Endothelial cell of umbilical vein (primary cell): ENCODE data around the gene JMJD6. TPM values are rescaled to one million over a fixed set of nuclear protein-coding genes. Genes with fewer than 3 reads are reported as not detected.

Experiments
- BruUV-seq: library from RNA; stranded (reverse); fragments of 400-500 nt; replicated peaks from 2 replicates; lab custom pipeline; 2021; lab: Mats Ljungman, UMichigan
- CTCF ChIA-PET: fragments of 300-600, 350-600 bp; sonication (Branson Sonifier 250); formaldehyde crosslinking; loops from one replicate; lab custom pipeline; 2021; ENCODE audit warnings: antibody characterized with exemption, inconsistent platforms; lab: Charles Lee
- POLR2A ChIA-PET: fragments of 300-600, 350-600 bp; sonication (Branson Sonifier 250); formaldehyde crosslinking; loops from one replicate; lab custom pipeline; 2021; ENCODE audit warnings: antibody characterized with exemption, inconsistent platforms; lab: Charles Lee
- DNase-seq: peaks from one replicate; pipeline ENCODE4 v3.0.0-alpha.2; 2011; ENCODE audit warnings: low read depth, low spot score
- FAIRE-seq: peaks from 2 replicates; lab custom pipeline; 2011; peaks lifted over from hg19 to GRCh38; lab: Jason Lieb, UNC
- H2AFZ ChIP-seq: 2 replicates; pipeline ENCODE4 v1.6.0; 2012; ENCODE audit warnings: low read depth, low read length, control low read depth, inconsistent platforms
- H3K27ac ChIP-seq: 2 replicates; pipeline ENCODE4 v1.5.1; 2011; ENCODE audit warnings: low read depth, mild to moderate bottlenecking, control low read depth, low read length, moderate library complexity; ENCODE audit not compliant: insufficient read depth
- H3K27me3 ChIP-seq, 2 experiments: 2 replicates each; pipeline versions ENCODE4 v1.6.0 to v1.6.1; 2011; ENCODE audit warnings: low read length in 2 of 2, mixed read lengths in 1 of 2; ENCODE audit not compliant: control insufficient read depth in 2 of 2, insufficient read depth in 2 of 2
- H3K36me3 ChIP-seq, 2 experiments: 2 replicates in 1 of 2; 3 replicates in 1 of 2; pipeline ENCODE4 v1.5.1; 2011; ENCODE audit warnings: low read length in 2 of 2, mild to moderate bottlenecking in 1 of 2, moderate library complexity in 1 of 2; ENCODE audit not compliant: control insufficient read depth in 2 of 2, insufficient read depth in 2 of 2; ENCODE audit errors: extremely low read depth in 1 of 2
- H3K4me1 ChIP-seq: 3 replicates; pipeline ENCODE4 v1.5.1; 2011; ENCODE audit warnings: mild to moderate bottlenecking, low read length; ENCODE audit not compliant: control insufficient read depth, insufficient read depth; ENCODE audit errors: extremely low read depth
- H3K4me2 ChIP-seq: 2 replicates; pipeline ENCODE4 v1.6.1; 2011; ENCODE audit warnings: low read length, control low read depth, mixed read lengths; ENCODE audit not compliant: insufficient read depth
- H3K4me3 ChIP-seq, 3 experiments: fragments of 200-600 bp in 1 of 3; sonication (generic), shearing (Covaris generic) in 1 of 3; replicated peaks in 1 of 3; 2 replicates each; pipeline ENCODE4 v1.5.1; 2011 to 2016; ENCODE audit warnings: control low read depth in 3 of 3, low read length in 3 of 3, mild to moderate bottlenecking in 2 of 3, inconsistent platforms in 1 of 3, low read depth in 1 of 3, moderate library complexity in 1 of 3; ENCODE audit not compliant: insufficient read depth in 1 of 3
- H3K79me2 ChIP-seq: 2 replicates; pipeline ENCODE4 v1.6.0; 2012; ENCODE audit warnings: low read length, inconsistent platforms; ENCODE audit not compliant: control insufficient read depth, insufficient read depth
- H3K9ac ChIP-seq: replicated peaks from 2 replicates; pipeline ENCODE3; 2011; ENCODE audit warnings: low read length, control low read depth; ENCODE audit not compliant: insufficient read depth; ENCODE audit errors: extremely low read depth
- H3K9me1 ChIP-seq: replicated peaks from 3 replicates; pipeline ENCODE4 v1.6.0; 2011; ENCODE audit warnings: mild to moderate bottlenecking, low read length; ENCODE audit not compliant: control insufficient read depth, insufficient read depth; ENCODE audit errors: extremely low read depth
- H3K9me3 ChIP-seq: replicated peaks from 2 replicates; pipeline ENCODE4 v1.5.1; 2012; ENCODE audit warnings: low read length, inconsistent platforms; ENCODE audit not compliant: control insufficient read depth, insufficient read depth
- H4K20me1 ChIP-seq: replicated peaks from 2 replicates; pipeline ENCODE3; 2011; ENCODE audit warnings: mild to moderate bottlenecking, low read length; ENCODE audit not compliant: control insufficient read depth, insufficient read depth; ENCODE audit errors: extremely low read depth
- EZH2 ChIP-seq: IDR thresholded peaks from 2 replicates; pipeline ENCODE4 v1.6.1; 2012; ENCODE audit warnings: borderline replicate concordance, low read depth, mild to moderate bottlenecking, moderate library complexity, low read length, inconsistent platforms; ENCODE audit not compliant: severe bottlenecking
- FOS ChIP-seq: IDR thresholded peaks from 2 replicates; pipeline ENCODE4 v1.6.1; 2011; ENCODE audit warnings: mild to moderate bottlenecking, low read length, moderate library complexity, borderline replicate concordance; ENCODE audit not compliant: insufficient read depth
- GATA2 ChIP-seq: IDR thresholded peaks from 2 replicates; pipeline ENCODE4 v1.7.0; 2011; ENCODE audit warnings: low read depth, mild to moderate bottlenecking, moderate library complexity, mixed read lengths, low read length; ENCODE audit not compliant: insufficient read length, insufficient read depth
- JUN ChIP-seq: IDR thresholded peaks from 2 replicates; pipeline ENCODE4 v1.6.1; 2011; ENCODE audit warnings: borderline replicate concordance, low read depth; ENCODE audit not compliant: insufficient read length, insufficient read depth
- MYC ChIP-seq: IDR thresholded peaks from one replicate; pipeline ENCODE4 v1.6.1; 2011; ENCODE audit warnings: mild to moderate bottlenecking, low read depth, low read length
- POLR2A ChIP-seq: IDR thresholded peaks from 2 replicates; pipeline ENCODE4 v1.6.1; 2012; ENCODE audit warnings: low read depth, mild to moderate bottlenecking, control low read depth, low read length
- POLR2AphosphoS5 ChIP-seq: IDR thresholded peaks from 2 replicates; pipeline ENCODE4 v1.6.1; 2012; ENCODE audit warnings: low read depth, mild to moderate bottlenecking, control low read depth, low read length, moderate library complexity; ENCODE audit not compliant: insufficient read depth
- dilution Hi-C: fragments of 300-500 bp; cut with MboI; formaldehyde crosslinking; loops from one replicate; pipeline ENCODE4 v1.15.0; 2019; ENCODE audit warnings: low sequenced_read_pairs; ENCODE audit not compliant: extremely low pct_ligation_motif_present
- intact Hi-C: fragments of 100-400 bp; cut with micrococcal nuclease; formaldehyde crosslinking; loops from one replicate; pipeline ENCODE4 v1.10.0; 2022
- polyA plus RNA-seq, 4 experiments: library from polyadenylated mRNA; depleted of rRNA in 3 of 4; stranded (reverse) in 3 of 4; unstranded in 1 of 4; fragments of >200 nt; gene quantifications; 2 replicates each; pipeline versions ENCODE4 v1.2.1 to v1.2.3, GENCODE V29; 2011 to 2012; ENCODE audit warnings: missing spikeins in 1 of 4
- total RNA-seq: library from RNA; stranded (reverse); gene quantifications from 2 replicates; pipeline ENCODE4 v1.2.3, GENCODE V29; 2021
- TF ChIP-seq, protein P1 (sequence below): IDR thresholded peaks from 2 replicates; pipeline ENCODE4 v1.6.1; 2011; ENCODE audit not compliant: insufficient read depth, insufficient read length
- TF ChIP-seq, protein P2 (sequence below), 2 donors: IDR thresholded peaks; 1 replicate in 1 of 2; 2 replicates in 1 of 2; pipeline ENCODE4 v1.5.1; 2011; ENCODE audit warnings: low read length in 2 of 2, mild to moderate bottlenecking in 2 of 2, moderate library complexity in 2 of 2, control low read depth in 1 of 2, inconsistent platforms in 1 of 2, low read depth in 1 of 2; ENCODE audit not compliant: insufficient read depth in 1 of 2; ENCODE audit errors: extremely low read depth in 1 of 2

Gene JMJD6
- total and polyA plus RNA-seq, 2 donors (not counting 3 experiments of a cell fraction or from before 2014, with no cell fraction given) = 19.8 to 36.6 TPM

DNA sequence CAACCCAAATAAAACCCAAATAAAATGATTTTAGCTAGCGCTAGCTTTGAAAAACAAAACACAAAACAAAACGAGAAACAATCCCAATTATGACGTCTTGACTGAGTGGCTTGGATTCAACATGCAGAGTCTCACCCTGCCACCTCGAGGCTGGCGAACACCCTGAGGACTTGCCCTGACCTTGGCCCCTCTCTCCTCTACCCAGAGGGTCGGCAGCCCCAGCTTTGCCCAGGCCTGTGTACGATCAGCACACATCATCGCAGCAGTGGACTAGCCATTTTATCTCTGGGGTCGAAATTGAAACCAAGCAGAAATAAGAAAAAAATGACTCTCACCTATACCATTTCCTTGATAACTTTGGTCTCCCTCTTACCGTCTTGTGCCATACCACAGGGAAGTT lies 4.9 kb downstream of the JMJD6 start:
- Histone ChIP-seq H2AFZ (no peak overlapping the region), H3K9ac (no peak overlapping the region), H4K20me1 (no peaks in the 10 kb centered on the region), H3K36me3 (peaks cover 21 to 36% of the 10 kb centered on the region in 2 experiments), H3K4me3 (no peak overlapping the region), H3K27me3 (no peaks in the 10 kb centered on the region), H3K4me1 (peaks cover 12% of the 10 kb centered on the region), H3K27ac (no peak overlapping the region), H3K4me2 (no peak overlapping the region), H3K79me2 (peaks cover 40% of the 10 kb centered on the region), H3K9me1 (no peaks in the 10 kb centered on the region), H3K9me3 (no peaks in the 10 kb centered on the region)
- FAIRE-seq (no peak), DNase-seq (no peak)
- BruUV-seq = no TSS peak
- POLR2A ChIA-PET = no interaction called here
- intact Hi-C loops = no loop called here
- CTCF ChIA-PET = interaction anchor here (1.6 kb wide), 1 partner anchor 40 kb away, joined by 4 read pairs; no protein-coding TSS in a partner anchor
- TF ChIP-seq MYC (no peak), FOS (no peak), JUN (no peak), POLR2AphosphoS5 (no peak), EZH2 (no peak)
- dilution Hi-C loops = no loop called here

DNA sequence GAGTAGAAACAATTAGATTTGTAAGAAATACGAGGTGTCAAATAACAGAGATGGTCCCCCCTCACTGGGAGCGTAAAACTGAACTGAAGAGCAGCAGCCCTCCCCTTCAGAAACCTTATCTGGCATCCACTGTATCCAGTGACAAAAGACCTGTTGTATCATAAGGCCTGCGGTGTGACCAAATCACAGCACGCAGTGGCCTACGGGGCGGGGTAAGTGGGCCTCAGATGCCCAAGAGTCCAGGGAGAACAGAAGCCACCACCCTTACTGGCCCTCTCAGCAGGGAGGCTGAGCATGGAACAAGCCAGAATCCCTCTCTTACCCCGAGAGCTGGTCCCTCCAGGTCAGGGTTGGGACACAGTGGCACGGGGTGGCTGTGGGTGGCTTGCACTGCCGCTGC lies 5.5 kb downstream of the JMJD6 start:
- Histone ChIP-seq H2AFZ (no peak overlapping the region), H3K27ac (no peak overlapping the region), H3K9me1 (no peaks in the 10 kb centered on the region), H3K9ac (no peak overlapping the region), H3K79me2 (peaks cover 40% of the 10 kb centered on the region), H4K20me1 (no peaks in the 10 kb centered on the region), H3K4me2 (no peak overlapping the region), H3K36me3 (peaks cover 24 to 36% of the 10 kb centered on the region in 2 experiments), H3K9me3 (no peaks in the 10 kb centered on the region), H3K27me3 (no peaks in the 10 kb centered on the region), H3K4me3 (no peak overlapping the region), H3K4me1 (peaks cover 15% of the 10 kb centered on the region)
- intact Hi-C loops (no loop called here), dilution Hi-C loops (no loop called here)
- TF ChIP-seq, protein P1, sequence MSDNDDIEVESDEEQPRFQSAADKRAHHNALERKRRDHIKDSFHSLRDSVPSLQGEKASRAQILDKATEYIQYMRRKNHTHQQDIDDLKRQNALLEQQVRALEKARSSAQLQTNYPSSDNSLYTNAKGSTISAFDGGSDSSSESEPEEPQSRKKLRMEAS = no peak
- no peak for TF ChIP-seq EZH2
- no peak for TF ChIP-seq MYC
- TF ChIP-seq GATA2 = no peak
- no peak for TF ChIP-seq POLR2AphosphoS5
- TF ChIP-seq FOS = no peak
- TF ChIP-seq, protein P2, sequence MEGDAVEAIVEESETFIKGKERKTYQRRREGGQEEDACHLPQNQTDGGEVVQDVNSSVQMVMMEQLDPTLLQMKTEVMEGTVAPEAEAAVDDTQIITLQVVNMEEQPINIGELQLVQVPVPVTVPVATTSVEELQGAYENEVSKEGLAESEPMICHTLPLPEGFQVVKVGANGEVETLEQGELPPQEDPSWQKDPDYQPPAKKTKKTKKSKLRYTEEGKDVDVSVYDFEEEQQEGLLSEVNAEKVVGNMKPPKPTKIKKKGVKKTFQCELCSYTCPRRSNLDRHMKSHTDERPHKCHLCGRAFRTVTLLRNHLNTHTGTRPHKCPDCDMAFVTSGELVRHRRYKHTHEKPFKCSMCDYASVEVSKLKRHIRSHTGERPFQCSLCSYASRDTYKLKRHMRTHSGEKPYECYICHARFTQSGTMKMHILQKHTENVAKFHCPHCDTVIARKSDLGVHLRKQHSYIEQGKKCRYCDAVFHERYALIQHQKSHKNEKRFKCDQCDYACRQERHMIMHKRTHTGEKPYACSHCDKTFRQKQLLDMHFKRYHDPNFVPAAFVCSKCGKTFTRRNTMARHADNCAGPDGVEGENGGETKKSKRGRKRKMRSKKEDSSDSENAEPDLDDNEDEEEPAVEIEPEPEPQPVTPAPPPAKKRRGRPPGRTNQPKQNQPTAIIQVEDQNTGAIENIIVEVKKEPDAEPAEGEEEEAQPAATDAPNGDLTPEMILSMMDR (IDR thresholded peaks at IDR 0.05; ENCODE audit: extremely low read depth in 1 of 2, insufficient read depth in 1 of 2, low read depth in 1 of 2, low read length in 2 of 2) = no peak
- no peak for TF ChIP-seq POLR2A
- no peak for TF ChIP-seq JUN
- CTCF ChIA-PET = interaction anchor here (1.6 kb wide), 1 partner anchor 39 kb away, joined by 4 read pairs; no protein-coding TSS in a partner anchor
- POLR2A ChIA-PET = no interaction called here
- no peak for DNase-seq
- no peak for FAIRE-seq
- no TSS peak for BruUV-seq
